ENCODE data around the gene CCT8. TPM values are rescaled to one million over a fixed set of nuclear protein-coding genes. Genes with fewer than 3 reads are reported as not detected.
"Not testable (repeated sequence)": the region's sequence is repeated elsewhere in the genome, so short reads cannot be mapped to it uniquely, and the experiment has no call there.

The CCT8 gene
- total RNA-seq, 4 donors from 2014 or later: 68.9 to 132 (median 113) TPM

DNA sequence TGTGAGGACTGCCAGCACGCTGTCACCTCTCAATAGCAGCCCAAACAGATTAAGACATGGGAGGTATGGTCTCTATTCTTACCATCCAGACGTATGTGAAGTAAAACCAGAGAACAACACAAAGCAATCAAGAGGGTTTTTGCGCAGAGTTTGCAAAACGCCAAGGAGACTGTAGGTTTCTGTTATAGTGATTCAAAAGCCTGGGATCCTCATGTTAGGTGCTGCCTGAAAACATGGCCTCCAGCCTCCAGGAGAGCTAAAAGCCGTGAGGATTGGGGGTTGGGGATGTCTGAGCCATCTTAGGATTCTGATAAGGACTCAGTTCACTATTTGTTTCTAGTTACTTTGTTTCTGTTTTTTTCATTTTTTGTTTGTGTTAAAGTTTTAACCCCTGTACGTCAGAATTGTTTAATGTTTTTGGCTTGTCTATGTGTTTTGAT, 4.2 kb upstream of the CCT8 start:
- no peak for ATAC-seq (ENCODE audit: low FRiP score)
- TF ChIP-seq, protein P1, sequence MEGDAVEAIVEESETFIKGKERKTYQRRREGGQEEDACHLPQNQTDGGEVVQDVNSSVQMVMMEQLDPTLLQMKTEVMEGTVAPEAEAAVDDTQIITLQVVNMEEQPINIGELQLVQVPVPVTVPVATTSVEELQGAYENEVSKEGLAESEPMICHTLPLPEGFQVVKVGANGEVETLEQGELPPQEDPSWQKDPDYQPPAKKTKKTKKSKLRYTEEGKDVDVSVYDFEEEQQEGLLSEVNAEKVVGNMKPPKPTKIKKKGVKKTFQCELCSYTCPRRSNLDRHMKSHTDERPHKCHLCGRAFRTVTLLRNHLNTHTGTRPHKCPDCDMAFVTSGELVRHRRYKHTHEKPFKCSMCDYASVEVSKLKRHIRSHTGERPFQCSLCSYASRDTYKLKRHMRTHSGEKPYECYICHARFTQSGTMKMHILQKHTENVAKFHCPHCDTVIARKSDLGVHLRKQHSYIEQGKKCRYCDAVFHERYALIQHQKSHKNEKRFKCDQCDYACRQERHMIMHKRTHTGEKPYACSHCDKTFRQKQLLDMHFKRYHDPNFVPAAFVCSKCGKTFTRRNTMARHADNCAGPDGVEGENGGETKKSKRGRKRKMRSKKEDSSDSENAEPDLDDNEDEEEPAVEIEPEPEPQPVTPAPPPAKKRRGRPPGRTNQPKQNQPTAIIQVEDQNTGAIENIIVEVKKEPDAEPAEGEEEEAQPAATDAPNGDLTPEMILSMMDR (IDR thresholded peaks at IDR 0.05): no peak
- DNase-seq (ENCODE audit: low spot score): no peak

DNA sequence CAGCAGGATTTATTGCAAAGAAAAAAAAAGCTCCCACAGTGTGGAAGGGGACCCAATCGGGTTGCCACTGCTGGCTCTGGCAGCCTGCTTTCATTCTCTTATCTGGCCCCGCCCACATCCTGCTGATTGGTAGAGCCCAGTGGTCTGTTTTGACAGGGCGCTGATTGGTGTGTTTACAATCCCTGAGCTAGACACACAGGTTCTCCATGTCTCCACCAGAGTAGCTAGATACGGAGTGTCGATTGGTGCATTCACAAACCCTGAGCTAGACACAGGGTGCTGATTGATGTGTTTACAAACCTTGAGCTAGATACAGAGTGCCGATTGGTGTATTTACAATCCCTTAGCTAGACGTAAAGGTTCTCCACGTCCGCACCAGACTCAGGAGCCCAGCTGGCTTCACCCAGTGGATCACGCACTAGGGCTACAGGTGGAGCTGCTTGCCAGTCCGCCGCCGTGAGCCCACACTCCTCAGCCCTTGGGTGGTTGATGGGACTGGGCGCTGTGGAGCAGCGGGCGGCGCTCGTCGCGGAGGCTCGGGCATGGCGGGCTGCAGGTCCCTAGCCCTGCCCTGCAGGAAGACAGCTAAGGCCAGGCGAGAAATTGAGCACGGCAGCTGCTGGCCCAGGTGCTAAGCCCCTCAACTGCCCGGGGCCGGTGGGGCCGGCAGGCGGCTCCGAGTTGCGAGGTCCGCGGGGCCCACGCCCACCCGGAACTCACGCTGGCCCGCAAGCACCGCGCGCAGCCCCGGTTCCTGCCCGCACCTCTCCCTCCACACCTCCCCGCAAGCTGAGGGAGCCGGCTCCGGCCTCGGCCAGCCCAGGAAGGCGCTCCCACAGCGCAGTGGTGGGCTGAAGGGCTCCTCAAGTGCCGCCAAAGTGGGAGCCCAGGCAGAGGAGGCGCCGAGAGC, 3.5 kb upstream of the CCT8 start:
- not testable (repeated sequence) for ATAC-seq (ENCODE audit: low FRiP score)
- DNase-seq (ENCODE audit: low spot score): peak; percentile 42

DNA sequence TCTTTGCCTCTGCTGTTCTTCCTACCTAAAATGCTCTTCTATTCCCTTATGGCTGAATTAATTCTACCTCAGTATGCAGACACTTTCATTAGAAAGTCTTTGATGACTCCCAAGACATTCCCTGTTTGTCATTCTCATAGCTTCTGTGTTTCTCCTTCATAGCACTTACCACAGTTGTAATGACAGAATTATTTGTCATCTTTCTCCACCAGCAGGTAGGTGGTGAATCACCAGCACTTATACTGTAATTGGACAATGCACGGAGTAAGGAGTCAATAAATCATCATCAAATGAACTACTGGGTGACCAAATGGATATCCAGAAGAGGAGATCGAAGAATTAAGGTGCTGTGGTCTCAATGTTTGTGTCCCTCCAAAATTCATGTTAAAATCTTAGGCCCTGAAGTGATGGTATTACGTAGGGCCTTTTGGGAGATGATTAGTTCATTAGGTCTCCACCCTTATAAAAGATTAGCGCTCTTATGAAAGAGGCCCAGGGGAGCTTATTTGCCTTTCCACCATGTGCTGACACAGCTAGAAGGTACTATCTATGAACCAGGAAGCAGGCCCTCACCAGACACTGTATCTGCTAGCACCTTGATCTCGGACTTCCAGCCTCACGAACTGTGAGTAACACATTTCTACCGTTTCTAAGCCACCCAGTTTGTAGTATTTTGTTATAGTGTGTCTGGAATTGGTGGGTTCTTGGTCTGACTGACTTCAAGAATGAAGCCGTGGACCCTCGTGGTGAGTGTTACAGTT, 2.4 kb upstream of the CCT8 start:
- TF ChIP-seq, protein P1 (IDR thresholded peaks at IDR 0.05): no peak
- ATAC-seq (ENCODE audit: low FRiP score) (no peak), DNase-seq (ENCODE audit: low spot score) (no peak)

DNA sequence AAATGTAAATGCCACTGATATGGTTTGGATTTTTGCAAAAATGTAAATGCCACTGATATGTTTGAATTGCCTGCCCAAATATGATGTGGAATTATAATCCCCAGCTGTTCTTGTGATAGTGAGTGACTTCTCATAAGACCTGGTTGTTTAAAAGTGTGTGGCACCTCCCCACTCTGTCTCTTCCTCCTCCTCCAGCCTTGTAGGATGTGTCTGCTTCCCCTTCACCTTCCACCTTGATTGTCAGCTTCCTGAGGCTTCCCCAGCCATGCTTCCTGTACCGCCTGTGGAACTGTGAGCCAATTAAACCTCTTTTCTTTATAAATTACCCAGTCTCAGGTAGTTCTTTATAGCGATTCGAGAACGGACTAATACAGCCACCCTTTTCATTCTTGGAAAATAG, 1.3 kb upstream of the CCT8 start:
- no peak for DNase-seq (ENCODE audit: low spot score)
- no peak for ATAC-seq (ENCODE audit: low FRiP score)
- TF ChIP-seq, protein P1 (IDR thresholded peaks at IDR 0.05): no peak

DNA sequence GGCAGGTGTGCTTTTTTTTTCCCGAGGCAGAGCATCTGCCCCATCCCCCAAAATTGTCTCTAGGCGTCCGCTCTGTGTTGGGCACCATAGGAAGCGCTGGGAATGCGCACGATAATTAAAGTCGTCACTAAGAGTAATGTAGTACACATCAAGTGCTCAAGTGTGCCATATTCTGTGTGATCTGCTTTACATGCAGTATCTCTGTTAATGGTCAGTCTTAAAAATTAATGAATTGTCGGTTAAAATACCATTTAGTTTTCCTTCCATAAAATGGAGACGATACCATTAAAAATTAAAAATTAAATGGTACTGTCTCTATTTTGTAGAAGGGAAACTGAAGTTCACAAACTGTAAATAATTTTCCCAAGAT, 544 bp upstream of the CCT8 start:
- TF ChIP-seq, protein P1 (IDR thresholded peaks at IDR 0.05): no peak
- DNase-seq (ENCODE audit: low spot score) (no peak), ATAC-seq (ENCODE audit: low FRiP score) (peak; percentile 9)

DNA sequence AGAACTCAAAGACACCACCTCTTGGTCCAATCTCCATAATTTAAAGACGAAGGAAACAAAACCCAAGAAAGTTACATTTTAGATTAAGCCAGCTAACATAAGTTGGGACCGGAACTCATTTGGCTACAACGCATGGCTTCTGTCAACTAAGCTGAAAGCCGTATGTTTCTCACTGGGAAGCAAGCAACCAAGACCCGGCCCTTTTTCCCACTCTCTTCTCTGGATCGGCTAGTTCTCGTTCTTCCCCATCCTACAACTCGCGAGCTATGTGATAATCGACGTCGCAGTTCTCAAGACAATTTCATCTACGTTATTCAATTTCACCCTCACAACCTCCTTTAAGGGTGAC, 601 bp downstream of the CCT8 start:
- TF ChIP-seq, protein P1 (IDR thresholded peaks at IDR 0.05): no peak
- ATAC-seq (ENCODE audit: low FRiP score) (no peak), DNase-seq (ENCODE audit: low spot score) (no peak)

DNA sequence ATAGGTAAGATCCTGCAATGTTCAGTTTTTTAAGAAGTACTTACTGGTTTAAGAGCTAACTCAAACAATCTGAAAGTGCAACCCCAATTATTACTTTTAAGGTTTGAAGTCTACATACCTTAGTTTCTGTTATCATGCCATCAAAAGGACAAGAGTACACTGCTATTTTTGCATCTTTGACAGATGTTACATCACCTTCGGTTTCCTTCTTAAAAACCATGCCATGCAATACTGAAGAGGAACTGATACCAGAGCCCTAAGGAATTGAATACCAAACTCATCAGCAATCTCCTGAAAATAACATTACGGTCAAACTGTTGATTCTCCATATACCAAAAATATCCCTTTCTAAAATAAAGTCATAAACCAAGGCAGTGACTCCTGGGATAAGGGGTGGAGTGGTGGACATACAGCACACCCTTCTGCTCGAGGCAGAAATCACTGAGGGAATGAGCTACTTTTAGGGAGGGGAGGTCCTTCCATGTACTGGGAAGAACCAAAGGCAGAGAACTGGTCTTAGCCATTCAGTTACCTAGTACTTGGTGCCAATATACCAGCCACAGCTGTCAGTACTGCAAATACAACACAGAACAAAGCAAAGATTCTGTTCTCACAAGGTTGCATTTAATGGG, 8.5 kb downstream of the CCT8 start:
- no peak for ATAC-seq (ENCODE audit: low FRiP score)
- TF ChIP-seq, protein P1 (IDR thresholded peaks at IDR 0.05): no peak
- DNase-seq (ENCODE audit: low spot score): no peak

All from omental fat pad (tissue), 4 donors.